GM19193 (cell line): Measurements from ENCODE around the gene CRIP1.

Experiments used
- POLR2A ChIP-seq: IDR thresholded peaks from 4 replicates; pipeline ENCODE4 v1.6.1; 2011; ENCODE audit not compliant: insufficient read depth, insufficient read length; ENCODE audit errors: extremely low read depth

The CRIP1 gene

DNA sequence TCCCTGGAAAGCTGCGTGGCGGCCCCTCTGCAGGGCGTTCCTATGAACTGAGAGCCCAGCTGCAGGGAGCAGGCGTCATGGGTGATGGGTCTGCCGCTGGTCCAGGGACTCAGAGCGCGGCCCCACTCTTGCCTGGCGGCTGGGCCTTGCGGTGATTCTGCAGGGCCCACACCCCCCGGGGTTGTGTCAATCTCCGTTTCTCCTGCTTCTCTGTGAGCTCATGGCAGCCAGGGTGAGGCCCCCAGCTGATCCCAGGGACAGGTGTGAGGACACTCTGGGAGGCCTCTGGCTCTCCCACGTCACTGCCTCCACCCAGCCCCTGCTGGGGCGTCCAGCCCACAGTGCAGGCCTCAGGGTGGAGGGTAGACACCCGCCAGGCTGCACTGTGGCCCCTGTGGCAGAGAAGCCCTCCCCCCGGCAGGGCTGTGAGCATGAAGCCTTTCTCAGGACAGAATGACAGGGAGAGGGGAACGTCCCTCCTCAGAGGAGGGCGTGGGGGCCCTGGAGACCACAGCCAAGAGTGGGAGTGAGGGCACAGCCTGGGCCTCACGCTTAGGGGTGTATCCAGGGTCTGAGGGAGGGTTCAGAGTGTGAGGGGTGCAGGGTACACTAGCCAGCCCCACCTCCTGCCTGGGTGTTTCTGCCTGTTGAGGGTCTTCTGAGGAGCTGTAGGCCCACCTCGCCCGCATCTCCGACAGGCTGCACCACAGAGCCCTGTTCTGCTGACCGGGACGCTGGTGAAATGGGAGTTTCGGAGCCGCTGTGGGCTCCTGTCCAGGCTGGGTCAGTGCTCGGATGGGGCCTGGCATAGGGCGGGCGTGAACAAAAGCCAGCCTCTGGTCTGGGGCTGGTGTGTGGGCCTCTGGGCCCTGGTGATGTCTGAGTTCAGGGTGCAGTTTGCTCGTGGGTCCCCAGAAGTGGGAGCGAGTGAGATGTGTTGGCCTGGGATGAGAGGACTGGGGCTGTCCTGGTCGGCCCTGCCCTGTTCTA, 38.7 kb upstream of the CRIP1 start:
- no peak for TF ChIP-seq POLR2A

DNA sequence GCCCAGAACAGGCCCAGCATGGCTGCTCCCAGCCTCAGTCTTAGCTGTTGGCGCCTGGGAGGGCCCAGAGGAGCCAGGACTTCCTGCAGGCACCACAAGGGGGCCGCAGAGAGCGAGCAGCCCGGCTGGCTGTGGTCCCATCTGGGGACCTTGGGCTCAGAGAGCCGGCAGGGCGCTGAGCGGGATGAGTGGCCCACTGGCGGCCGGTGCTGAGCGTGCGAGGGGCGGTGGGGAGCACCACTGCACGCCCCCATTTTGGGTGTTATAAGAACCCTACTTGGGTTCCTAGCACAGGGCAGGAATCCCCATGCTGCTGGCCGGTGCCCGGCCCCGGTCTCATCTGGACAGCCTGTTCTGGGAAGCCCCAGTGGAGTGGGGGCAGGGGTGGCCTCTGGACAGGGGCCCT, 38.0 kb upstream of the CRIP1 start:
- no peak for TF ChIP-seq POLR2A

DNA sequence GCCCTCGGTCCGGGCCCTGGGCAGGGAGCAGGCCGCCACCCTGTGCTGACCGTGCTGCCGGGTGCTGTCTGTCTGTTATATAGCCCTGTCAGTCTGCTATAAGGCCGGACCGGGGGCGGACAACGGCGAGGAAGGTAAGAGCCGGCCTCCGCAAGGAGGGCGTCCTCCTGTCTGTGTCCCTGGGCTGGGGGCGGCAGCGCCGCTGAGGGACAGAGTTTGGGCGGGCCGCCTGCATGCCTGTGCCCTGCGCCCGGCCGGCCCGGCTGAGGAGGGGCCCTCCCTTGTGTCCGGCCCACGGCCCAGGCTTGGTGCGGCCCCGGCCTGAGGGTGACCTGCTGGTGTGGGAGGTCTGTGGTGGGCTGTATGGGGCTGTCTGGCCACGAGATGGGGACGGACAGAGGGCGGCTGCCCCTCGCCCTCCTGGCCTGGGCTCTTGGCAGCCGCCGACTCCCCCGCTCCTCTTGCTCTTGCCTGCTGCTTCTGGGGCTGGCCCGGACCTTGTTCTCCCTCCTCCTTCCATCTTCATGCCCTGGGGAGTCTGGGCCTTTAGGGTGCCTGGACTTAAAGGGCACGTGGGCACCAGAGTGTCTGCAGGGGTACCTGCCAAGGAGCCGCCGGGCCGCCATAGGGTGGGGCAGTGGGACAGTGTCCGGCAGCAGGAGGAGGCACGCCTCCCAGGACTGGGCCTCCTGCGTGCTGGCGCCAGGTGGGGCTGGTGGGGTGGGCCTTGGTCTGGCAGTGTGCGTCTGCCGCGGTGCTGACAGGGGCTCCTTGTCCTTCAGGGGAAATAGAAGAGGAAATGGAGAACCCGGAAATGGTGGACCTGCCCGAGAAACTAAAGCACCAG, 37.2 kb upstream of the CRIP1 start:
- no peak for TF ChIP-seq POLR2A

DNA sequence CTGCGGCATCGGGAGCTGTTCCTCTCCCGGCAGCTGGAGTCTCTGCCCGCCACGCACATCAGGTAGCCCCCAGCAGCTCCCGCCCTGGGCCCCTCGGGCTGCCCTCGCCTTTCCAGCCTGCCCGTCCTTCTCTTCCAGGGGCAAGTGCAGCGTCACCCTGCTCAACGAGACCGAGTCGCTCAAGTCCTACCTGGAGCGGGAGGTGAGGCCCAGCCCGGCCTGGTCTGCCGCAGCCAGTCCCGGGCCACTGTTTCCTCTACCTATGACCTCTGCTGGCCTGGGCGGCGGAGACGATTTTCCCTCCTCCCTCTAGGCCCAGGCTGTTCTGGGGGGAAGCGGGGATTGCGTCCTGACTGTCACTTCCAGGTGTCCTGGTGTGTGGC, 36.6 kb upstream of the CRIP1 start:
- TF ChIP-seq POLR2A, result no peak

DNA sequence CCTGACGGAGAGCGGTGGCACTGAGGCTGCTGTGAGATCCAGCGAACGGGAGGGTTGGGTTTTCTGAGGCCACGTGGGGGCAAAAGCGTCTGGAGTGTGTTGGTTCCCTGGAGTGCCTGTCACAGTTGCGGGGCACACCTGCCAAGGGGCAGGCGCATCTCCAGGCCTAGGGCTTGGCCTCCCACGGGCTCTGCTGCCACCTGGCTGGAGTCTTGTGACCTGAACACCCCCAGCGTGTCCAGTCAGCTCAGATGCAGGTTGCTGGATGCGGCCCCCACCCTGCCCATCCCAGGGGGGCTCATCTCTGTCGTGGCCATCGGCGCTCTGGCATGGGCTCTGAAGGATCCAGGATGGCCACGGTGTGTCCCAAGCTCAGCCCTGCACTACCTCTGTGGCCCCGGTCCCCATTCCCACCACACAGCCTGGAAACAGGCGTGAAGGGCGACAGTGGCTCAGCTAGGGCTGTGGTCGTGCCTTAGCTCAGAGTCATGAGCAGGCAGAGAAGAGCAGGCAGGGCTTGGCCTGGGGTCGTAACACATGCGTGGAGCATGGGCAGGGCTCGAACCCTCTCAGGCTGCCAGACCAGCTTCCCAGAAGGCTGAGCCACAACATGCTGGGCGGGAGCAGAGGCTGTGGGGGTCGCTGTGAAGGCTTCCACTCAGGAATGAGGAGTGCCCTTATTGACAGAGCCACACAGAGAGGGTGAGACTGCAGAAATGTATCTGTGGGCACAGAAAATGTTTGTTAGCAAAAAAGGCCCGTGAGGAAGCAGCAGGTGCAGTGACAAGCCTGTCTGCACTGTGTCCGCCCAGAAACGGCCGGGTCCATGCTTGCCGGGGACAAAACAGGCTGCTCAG, 35.6 kb upstream of the CRIP1 start:
- no peak for TF ChIP-seq POLR2A

DNA sequence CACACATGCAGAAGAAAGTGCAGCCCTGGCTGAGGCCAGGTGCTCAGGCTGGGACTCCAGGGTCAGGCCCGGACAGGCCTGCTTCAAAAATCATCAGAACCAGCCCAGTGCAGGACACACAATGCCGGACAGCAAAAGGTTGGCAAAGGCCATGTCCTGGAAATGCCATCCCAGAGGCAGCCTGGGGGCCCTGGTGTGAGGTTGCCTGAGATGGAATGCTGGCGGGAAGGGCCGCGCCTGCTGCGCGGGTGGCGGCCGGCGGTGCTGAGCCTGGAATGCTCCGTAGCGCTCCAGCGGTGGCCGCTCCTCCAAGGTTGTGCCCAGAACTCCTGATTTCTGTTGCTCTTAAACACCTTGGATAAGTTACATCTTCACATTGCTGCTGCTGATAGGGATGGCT, 33.7 kb upstream of the CRIP1 start:
- no peak for TF ChIP-seq POLR2A

DNA sequence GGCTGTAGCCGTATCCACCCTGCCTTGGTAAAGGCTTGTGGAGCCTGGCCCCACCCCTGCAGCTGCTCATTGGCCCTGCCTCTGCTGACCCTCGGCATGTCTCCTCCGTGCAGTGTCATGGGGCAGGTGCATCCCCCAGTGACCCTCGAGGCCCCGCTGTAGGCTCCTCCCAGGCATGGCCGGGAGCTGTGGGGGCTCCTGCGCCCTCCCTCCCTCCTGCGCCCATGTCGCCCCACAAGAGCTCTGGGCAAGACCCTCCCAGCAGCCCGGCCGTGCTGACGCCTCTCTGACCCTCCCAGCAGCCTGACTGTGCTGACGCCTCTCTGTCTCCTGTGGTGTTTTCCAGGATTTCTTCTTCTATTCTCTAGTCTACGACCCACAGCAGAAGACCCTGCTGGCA, 32.8 kb upstream of the CRIP1 start:
- no peak for TF ChIP-seq POLR2A

DNA sequence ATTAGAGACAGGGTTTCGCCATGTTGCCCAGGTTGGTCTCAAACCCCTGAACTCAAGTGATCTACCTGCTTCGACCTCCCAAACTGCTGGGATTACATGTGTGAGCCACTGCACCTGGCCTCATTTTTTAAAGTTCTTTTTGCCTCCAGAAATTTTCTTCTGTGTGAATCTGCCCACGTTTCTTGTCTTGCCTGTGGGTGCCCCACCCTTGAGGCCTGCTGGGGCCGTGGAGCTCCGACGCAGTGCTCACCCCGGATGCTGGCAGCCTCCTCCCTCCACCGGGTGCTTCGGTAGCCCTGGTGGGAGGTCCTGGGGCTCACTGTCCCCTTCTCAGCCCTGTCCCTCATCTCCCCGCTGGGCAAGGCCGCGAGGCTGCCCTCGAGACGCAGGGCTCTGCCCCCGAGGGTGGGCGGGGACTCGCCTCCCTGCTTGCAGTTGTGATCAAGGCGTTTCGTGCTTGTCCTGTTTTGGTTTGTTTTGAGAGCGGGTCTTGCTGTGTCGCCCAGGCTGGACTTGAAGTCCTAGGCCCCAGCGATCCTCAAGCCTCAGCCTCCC, 31.5 kb upstream of the CRIP1 start:
- no peak for TF ChIP-seq POLR2A

DNA sequence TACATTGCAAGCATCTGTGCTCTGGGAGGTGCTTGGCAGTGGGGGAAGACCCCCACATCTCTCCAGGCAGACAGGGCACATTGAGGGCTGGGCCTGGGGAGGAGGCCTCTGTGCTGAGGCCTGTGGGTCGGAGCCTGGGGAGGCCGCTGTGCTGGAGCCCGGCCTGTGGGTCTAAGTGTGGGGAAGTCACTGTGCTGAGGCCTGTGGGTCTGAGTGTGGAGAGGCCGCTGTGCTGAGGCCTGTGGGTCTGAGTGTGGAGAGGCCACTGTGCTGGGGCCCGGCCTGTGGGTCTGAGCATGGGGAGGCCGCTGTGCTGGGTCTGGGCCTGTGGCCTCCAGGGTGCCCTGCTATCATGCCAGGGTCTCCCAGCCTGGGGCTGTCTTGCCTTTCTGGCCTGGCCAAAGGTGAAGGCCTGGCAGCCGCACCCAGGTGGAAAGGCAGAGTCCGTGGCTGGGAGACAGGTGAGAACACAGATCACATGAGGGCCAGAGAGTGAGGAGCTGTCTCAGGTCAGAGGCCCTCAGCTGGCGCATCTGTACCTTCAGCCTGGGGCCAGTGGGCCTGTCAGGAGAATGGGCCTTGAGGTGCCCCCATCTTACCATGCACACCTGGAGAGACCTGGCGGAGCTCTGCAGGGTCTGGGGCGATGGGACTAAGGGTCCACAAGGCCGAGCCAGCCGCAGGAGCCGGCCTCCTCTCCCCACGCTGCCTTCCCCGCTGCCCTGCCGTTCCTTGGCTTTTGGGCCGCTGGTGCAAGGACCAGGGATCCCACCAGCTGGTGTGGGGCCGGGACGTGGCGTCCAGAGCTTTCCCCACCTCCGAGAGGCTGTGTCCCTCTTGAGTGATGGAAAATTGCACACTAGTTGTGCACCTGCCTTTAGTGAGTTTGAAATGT, 30.7 kb upstream of the CRIP1 start:
- no peak for TF ChIP-seq POLR2A

DNA sequence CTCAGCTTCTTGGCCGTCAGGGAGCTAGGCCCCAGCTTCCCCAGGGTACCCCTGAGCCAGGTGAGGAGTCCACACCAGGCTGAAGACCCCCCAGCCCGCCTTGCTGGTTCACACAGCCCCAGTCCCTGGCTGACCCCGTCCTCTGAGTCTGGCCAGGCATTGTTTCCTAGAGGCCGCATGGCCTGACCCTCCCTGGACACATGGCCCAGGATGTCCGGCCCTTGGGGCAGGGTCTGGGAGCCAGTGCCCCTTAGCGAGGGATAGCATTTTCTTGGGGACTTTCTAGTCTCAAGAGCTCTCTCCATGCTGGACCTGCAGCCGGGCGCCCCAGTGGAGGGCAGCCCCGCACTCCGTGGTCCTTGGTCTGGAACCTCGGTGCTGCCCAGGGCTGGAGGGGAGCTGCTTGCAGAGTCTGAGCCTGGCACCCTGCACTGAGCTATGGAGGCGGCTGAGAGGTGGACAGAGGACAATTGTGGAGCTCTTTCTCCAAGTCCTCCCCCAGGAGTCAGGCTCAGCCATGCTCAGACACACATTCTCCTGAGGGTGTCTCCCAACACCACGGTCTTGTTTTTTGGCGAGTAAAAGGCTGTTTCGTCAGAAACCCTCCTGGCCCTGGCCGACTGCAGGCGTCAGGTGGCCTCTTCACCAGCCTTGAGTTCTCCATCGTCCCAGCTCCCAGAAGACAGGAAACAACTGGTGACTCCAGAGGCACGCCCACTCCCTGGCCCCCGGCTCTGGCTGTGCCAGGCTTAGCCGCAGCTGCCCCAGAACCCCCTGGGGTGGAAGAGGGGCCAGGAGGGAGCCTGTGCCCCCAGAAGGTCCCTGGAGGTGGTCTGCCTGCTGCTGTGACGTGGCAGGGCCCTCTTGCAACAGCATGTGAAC, 29.7 kb upstream of the CRIP1 start:
- no peak for TF ChIP-seq POLR2A

DNA sequence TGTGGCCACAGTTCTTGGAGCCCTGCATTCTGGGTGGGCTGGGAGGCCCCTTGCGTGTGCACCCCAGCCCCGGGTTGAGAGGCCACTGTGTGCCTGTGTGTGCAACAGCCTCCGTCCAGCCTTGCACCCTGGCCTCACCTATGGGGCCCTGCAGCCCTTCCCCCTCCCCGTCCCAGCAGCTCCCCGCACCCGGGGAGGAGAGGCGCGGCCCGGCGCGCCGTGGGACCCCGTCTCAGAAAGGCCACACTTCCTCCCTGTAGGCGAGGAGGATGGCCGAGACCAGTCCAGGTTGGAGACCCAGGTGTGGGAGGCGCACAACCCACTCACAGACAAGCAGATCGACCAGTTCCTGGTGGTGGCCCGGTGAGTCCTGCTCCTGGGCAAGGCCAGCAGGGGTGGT, 28.7 kb upstream of the CRIP1 start:
- no peak for TF ChIP-seq POLR2A

DNA sequence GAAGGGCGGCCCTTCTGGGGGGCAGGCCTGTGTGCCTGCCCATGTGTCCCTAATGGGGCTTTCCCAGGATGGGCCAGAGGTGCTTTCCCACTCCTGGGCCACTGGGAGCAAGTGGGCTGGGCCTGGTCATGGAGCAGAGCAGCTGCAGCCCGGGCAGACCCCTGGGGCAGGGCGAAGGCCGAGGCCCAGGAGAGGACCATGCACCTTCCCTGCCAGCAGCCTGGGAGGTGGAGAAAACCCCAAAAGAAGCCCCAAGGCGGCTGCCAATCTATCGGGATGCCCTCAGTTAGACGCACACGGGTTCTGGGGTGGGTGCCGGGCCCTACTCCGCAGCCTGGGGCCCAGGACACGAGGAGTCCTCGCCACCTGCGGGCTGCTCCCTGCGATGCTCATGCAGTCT, 28.1 kb upstream of the CRIP1 start:
- TF ChIP-seq POLR2A, result no peak

DNA sequence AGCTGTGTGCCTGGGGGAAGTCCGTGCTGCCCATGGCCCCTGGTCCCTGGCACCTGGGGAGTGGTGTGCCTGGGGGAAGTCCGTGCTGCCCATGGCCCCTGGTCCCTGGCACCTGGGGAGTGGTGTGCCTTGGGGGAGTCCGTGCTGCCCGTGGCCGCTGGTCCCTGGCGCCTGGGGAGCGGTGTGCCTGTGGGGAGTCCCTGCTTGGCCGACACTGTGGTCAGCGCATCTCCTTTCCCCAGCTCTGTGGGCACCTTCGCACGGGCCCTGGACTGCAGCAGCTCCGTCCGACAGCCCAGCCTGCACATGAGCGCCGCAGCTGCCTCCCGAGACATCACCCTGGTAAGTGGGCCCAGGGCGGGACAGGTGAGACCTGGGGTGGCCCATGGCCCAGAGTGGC, 26.6 kb upstream of the CRIP1 start:
- no peak for TF ChIP-seq POLR2A
